OCI-LY3 (cell line): Measurements from ENCODE around the gene ERP44.

Experiments used
- H2AFZ ChIP-seq: fragments of 200-600, 300-600 bp; shearing (Covaris generic); 2 replicates; pipeline ENCODE4 v1.6.0; 2014; ENCODE audit warnings: antibody characterized with exemption, low read depth, low read length
- H3K27ac ChIP-seq: fragments of 200-600, 300-600 bp; sonication (generic); 2 replicates; pipeline ENCODE4 v1.5.1; 2014; ENCODE audit warnings: mild to moderate bottlenecking, low read length, moderate library complexity, mixed read lengths
- H3K27me3 ChIP-seq: fragments of 200-600, 300-600 bp; sonication (generic); 2 replicates; pipeline ENCODE4 v1.6.1; 2014; ENCODE audit warnings: low read depth, low read length, mixed read lengths
- H3K36me3 ChIP-seq: fragments of 200-600, 300-600 bp; sonication (generic); replicated peaks from 2 replicates; pipeline ENCODE3; 2014; ENCODE audit warnings: low read depth, low read length, mixed read lengths
- H3K4me1 ChIP-seq: fragments of 300-600, 200-600 bp; sonication (generic); 2 replicates; pipeline ENCODE4 v1.6.1; 2014; ENCODE audit warnings: low read length, mixed read lengths
- H3K4me2 ChIP-seq: fragments of 200-600, 300-600 bp; sonication (generic); 2 replicates; pipeline ENCODE4 v1.6.1; 2014; ENCODE audit warnings: low read length, mixed read lengths
- H3K4me3 ChIP-seq: fragments of 300-600, 200-600 bp; sonication (generic); 2 replicates; pipeline ENCODE4 v1.5.1; 2014; ENCODE audit warnings: antibody characterized with exemption, mild to moderate bottlenecking, low read length, moderate library complexity
- H3K79me2 ChIP-seq: fragments of 300-600, 200-600 bp; shearing (Covaris generic); 2 replicates; pipeline ENCODE4 v1.6.1; 2014; ENCODE audit warnings: mild to moderate bottlenecking, low read length, mixed read lengths
- H3K9ac ChIP-seq: fragments of 300-600, 200-600 bp; shearing (Covaris generic); 2 replicates; pipeline ENCODE4 v1.6.0; 2014; ENCODE audit warnings: mild to moderate bottlenecking, low read length, moderate library complexity
- H3K9me3 ChIP-seq: fragments of 200-600, 300-600 bp; shearing (Covaris generic); 2 replicates; pipeline ENCODE4 v1.6.1; 2014; ENCODE audit warnings: low read length, mixed read lengths; ENCODE audit not compliant: insufficient read depth
- H4K20me1 ChIP-seq: fragments of 200-600, 300-600 bp; sonication (generic); 2 replicates; pipeline ENCODE4 v1.6.1; 2016; ENCODE audit warnings: low read length, mixed read lengths; ENCODE audit not compliant: insufficient read depth
- EZH2phosphoT487 ChIP-seq: fragments of 200-600 bp; shearing (Covaris generic); IDR thresholded peaks from 2 replicates; pipeline ENCODE4 v1.6.1; 2018; ENCODE audit warnings: antibody characterized with exemption, mixed run types, low read depth
- TF ChIP-seq, protein P1 (sequence below): fragments of 200-600, 300-600 bp; sonication (generic); IDR thresholded peaks from 2 replicates; pipeline ENCODE4 v1.5.1; 2014; ENCODE audit warnings: antibody characterized with exemption, low read length, low read depth

ERP44 gene

DNA sequence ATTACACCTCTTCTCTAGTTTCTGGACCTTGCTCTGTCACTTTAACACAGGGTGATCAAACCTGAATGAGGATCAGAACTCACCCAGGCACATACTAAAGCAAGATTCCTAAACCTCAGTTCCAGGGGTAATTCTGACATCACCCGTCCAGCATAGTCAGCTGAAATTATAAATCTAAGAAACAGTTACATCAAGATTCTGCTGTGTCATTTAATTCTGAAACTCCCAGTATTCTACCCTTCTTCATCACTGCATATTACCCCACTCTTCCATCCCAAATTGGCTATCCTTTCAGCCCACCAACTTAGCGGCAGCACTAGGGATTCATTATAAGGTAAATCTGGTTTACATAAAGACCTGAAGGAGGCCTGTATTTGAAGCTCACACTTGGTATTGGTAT is 128.3 kb downstream of the ERP44 start:
- TF ChIP-seq EZH2phosphoT487: no peak
- TF ChIP-seq, protein P1, sequence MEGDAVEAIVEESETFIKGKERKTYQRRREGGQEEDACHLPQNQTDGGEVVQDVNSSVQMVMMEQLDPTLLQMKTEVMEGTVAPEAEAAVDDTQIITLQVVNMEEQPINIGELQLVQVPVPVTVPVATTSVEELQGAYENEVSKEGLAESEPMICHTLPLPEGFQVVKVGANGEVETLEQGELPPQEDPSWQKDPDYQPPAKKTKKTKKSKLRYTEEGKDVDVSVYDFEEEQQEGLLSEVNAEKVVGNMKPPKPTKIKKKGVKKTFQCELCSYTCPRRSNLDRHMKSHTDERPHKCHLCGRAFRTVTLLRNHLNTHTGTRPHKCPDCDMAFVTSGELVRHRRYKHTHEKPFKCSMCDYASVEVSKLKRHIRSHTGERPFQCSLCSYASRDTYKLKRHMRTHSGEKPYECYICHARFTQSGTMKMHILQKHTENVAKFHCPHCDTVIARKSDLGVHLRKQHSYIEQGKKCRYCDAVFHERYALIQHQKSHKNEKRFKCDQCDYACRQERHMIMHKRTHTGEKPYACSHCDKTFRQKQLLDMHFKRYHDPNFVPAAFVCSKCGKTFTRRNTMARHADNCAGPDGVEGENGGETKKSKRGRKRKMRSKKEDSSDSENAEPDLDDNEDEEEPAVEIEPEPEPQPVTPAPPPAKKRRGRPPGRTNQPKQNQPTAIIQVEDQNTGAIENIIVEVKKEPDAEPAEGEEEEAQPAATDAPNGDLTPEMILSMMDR: no peak
- no peak overlapping the region for H3K4me2 ChIP-seq
- H3K4me3 ChIP-seq: no peak overlapping the region
- H3K27me3 ChIP-seq: no peaks in the 10 kb centered on the region
- no peak overlapping the region for H3K9ac ChIP-seq
- H3K79me2 ChIP-seq: no peaks in the 10 kb centered on the region
- no peak overlapping the region for H2AFZ ChIP-seq
- no peaks in the 10 kb centered on the region for H4K20me1 ChIP-seq
- peaks cover 4% of the 10 kb centered on the region for H3K36me3 ChIP-seq
- H3K4me1 ChIP-seq: no peaks in the 10 kb centered on the region
- H3K27ac ChIP-seq: no peak overlapping the region
- H3K9me3 ChIP-seq: no peaks in the 10 kb centered on the region

DNA sequence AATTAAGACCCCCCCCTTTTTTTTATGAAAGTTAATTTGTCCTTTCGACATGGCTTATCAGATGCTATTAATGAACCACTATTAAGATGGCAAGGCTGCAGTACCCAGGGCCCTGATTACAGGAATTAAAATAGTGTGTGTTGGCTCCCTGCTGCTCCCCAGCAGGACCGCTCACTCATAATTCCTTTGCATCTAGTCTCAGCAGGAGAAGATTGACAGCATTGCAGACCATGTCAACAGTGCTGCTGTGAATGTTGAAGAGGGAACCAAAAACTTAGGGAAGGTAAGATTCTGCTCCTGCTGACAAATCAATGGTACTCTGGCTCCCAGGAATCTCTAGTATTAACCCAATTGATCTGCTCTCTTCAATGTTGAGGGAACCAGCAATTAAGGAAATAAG is 131.3 kb downstream of the ERP44 start:
- Histone ChIP-seq H3K4me1 (no peaks in the 10 kb centered on the region), H3K9ac (no peak overlapping the region), H3K79me2 (no peaks in the 10 kb centered on the region), H3K4me3 (no peak overlapping the region), H3K4me2 (no peak overlapping the region), H4K20me1 (no peaks in the 10 kb centered on the region), H3K36me3 (peaks cover 4% of the 10 kb centered on the region), H3K27me3 (no peaks in the 10 kb centered on the region), H3K9me3 (no peaks in the 10 kb centered on the region), H2AFZ (no peak overlapping the region), H3K27ac (no peak overlapping the region)
- TF ChIP-seq, protein P1: no peak
- TF ChIP-seq EZH2phosphoT487: no peak

DNA sequence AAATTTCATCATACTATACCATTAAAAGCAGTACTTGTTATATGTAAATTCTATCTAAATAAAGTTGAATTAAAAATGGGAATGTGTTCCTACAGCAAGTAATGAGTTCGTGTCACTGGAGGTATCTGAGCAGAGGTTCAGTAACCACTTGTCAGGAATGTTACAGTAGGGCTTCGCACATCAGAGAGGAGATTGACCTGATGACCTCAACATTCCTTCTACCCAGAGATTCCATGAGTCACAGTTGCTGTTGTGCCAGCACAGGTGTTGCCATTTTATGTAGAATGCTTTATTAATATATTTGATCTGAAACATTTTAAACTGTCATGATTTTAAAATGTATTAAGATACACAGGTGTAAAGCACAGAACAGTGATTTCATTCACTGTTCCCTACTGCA is 132.1 kb downstream of the ERP44 start:
- Histone ChIP-seq H3K79me2 (no peaks in the 10 kb centered on the region), H3K27me3 (no peaks in the 10 kb centered on the region), H3K4me3 (no peak overlapping the region), H3K36me3 (peaks cover 4% of the 10 kb centered on the region), H4K20me1 (no peaks in the 10 kb centered on the region), H3K27ac (no peak overlapping the region), H3K9ac (no peak overlapping the region), H3K4me2 (no peak overlapping the region), H3K4me1 (no peaks in the 10 kb centered on the region), H2AFZ (no peak overlapping the region), H3K9me3 (no peaks in the 10 kb centered on the region)
- TF ChIP-seq EZH2phosphoT487: no peak
- TF ChIP-seq, protein P1: no peak

DNA sequence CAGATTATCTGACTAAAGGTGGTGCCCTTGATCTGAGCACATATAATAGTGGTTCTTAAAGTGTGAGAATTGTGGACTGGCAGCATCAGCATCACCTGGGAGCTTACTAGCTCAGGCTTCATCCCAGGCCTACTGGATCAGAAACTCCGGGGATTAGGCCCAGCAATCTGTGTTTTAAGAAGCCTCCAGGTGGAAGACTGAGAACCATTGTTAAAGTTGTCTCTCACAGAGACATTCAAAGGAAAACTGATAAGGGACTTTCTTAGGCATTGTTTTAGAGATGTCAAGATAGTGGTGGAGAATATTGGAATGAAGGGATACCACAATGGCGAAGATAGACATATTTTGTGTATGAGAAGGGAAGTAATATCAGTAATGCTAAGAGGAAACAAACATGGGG is 132.8 kb downstream of the ERP44 start:
- H3K36me3 ChIP-seq: peaks cover 8% of the 10 kb centered on the region
- no peaks in the 10 kb centered on the region for H3K27me3 ChIP-seq
- H3K9me3 ChIP-seq: no peaks in the 10 kb centered on the region
- no peak overlapping the region for H3K27ac ChIP-seq
- no peaks in the 10 kb centered on the region for H3K4me1 ChIP-seq
- no peak overlapping the region for H3K9ac ChIP-seq
- no peak overlapping the region for H2AFZ ChIP-seq
- no peaks in the 10 kb centered on the region for H4K20me1 ChIP-seq
- TF ChIP-seq, protein P1: no peak
- no peak for TF ChIP-seq EZH2phosphoT487
- H3K4me3 ChIP-seq: no peak overlapping the region
- no peak overlapping the region for H3K4me2 ChIP-seq
- H3K79me2 ChIP-seq: no peaks in the 10 kb centered on the region
